SH-SY5Y (cell line): ENCODE measurements around the gene HDAC8.

Source experiments
- GATA2 ChIP-seq: IDR thresholded peaks from 2 replicates; pipeline ENCODE4 v1.6.1; 2011; ENCODE audit warnings: mild to moderate bottlenecking, low read depth, low read length
- GATA3 ChIP-seq: IDR thresholded peaks from 2 replicates; pipeline ENCODE4 v1.6.1; 2011; ENCODE audit warnings: low read depth, mild to moderate bottlenecking, low read length, moderate library complexity

- TF ChIP-seq GATA2: no peak
- no peak for TF ChIP-seq GATA3
Observed at GRCh38 chrX:72307646-72308051, 265.0 kb downstream of the HDAC8 start.
